Fibroblast of pulmonary artery (primary cell): ENCODE measurements around the gene ZCCHC24.

Source experiments
- DNase-seq: peaks from one replicate; pipeline ENCODE4 v3.0.0-alpha.2; 2010; ENCODE audit warnings: low read depth
- H3K4me3 ChIP-seq: replicated peaks from 2 replicates; pipeline ENCODE4 v1.5.1; 2011; ENCODE audit warnings: low read depth, mild to moderate bottlenecking, control low read depth, low read length, moderate library complexity
- TF ChIP-seq, protein P1 (sequence below): IDR thresholded peaks from 2 replicates; pipeline ENCODE4 v1.5.1; 2011; ENCODE audit warnings: mild to moderate bottlenecking, control low read depth, low read length, inconsistent platforms; ENCODE audit errors: missing control alignments

ZCCHC24 gene

DNA sequence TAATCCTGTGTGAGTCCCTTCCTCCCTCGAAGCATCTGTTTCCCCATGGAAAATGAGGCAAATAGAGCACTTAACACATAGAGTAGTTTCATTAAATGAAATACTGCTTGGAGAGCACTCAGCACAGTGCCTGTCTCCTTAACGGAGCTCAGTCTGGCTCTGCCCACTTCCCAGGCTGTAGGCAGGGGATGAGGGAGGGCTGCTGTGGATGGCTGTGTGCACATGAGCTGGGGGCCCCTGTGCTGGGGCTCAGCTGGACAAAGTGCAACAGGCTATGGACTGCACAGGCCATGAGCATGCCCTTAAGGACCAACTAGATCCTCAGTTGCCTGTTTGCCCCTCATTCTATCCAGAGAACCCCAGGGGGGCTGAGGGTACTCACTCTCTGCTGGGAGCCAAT lies 14.5 kb downstream of the ZCCHC24 start:
- no peak for DNase-seq
- TF ChIP-seq, protein P1, sequence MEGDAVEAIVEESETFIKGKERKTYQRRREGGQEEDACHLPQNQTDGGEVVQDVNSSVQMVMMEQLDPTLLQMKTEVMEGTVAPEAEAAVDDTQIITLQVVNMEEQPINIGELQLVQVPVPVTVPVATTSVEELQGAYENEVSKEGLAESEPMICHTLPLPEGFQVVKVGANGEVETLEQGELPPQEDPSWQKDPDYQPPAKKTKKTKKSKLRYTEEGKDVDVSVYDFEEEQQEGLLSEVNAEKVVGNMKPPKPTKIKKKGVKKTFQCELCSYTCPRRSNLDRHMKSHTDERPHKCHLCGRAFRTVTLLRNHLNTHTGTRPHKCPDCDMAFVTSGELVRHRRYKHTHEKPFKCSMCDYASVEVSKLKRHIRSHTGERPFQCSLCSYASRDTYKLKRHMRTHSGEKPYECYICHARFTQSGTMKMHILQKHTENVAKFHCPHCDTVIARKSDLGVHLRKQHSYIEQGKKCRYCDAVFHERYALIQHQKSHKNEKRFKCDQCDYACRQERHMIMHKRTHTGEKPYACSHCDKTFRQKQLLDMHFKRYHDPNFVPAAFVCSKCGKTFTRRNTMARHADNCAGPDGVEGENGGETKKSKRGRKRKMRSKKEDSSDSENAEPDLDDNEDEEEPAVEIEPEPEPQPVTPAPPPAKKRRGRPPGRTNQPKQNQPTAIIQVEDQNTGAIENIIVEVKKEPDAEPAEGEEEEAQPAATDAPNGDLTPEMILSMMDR: no peak
- H3K4me3 ChIP-seq: no peak overlapping the region

DNA sequence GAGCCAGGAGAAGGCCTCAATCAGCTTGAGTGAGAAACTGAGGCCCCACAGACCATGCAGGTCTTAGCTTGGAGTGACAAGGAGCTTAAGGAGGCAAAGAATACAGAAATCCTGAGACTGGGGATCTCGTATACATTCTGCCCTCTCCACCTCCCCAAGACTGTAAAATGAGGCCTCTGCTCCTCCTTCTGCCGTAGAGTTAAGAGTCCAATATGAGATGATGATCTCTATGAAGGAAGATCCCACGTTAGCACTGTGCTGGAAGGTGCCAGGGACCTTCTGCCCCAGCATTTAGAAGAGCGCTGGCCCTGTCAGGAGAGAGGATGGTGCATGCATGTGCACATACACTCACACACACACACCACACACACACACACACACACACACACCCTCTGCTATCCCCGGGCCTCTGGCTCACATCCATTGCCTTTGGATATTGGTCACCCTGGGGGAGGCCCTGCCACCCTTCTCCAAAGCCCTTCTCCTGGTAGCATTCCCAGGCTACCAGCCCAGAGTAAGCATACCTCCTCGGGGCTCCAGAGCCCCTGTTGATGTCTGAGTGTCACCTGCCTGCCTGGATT lies 15.0 kb downstream of the ZCCHC24 start:
- TF ChIP-seq, protein P1: no peak
- no peak for DNase-seq
- no peak overlapping the region for H3K4me3 ChIP-seq

DNA sequence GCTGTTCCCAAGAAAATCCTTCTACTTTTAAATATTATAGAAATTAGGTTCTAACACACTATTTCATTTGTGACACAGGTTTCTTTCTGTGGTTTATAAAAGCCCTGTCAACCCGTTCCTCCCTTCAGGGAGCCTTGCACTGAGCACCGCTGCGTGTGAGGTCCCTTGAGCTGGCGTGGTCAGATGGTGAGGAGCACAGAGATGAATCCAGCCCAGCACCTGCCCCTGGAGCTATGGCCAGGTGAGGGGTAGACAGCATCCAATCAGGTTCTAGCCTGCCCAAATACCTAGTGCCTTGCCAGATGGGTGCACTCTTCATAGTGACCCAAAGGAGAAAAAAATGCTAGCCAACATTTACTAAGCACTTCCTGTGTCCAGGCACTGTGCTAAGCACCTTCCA lies 15.7 kb downstream of the ZCCHC24 start:
- TF ChIP-seq, protein P1: no peak
- DNase-seq: no peak
- H3K4me3 ChIP-seq: no peak overlapping the region

DNA sequence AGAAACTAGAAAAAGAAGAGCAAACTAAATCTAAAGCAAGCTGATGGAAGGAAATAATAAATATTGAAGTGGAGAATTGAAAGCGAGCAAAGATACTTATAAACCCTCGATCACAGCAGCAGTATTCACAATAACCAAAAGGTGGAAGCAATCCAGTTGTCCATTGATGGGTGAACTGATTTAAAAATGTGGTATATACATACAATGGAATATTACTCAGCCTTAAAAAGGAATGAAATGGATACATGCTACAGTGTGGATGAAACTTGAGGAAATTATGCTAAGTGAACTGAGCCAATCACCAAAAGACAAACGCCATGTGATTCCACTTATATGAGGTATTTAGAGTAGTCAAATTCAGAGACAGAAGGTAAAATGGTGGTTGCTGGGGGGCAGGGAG lies 17.5 kb downstream of the ZCCHC24 start:
- TF ChIP-seq, protein P1: no peak
- DNase-seq: no peak
- no peak overlapping the region for H3K4me3 ChIP-seq

DNA sequence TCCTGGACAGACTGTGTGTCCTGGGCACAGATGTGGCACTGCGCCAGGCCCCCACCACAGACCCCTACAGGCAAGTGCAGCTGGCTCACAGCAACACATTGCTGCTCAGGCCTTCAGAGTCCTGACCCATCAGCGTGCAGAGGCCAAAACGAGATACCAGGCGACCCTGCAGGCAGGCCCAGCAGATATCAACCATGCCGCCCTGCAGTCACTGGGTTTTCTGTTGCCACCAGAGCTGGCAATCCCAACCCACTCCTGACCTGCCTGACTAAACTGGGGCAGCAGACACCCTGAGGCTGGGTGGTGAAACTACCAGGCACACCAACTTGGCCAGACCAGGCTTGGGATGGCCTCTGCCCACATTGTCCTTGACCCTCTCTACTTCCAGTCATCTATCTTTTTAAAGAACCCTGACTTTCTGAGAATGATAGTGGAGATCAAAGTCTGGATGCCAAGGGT lies 20.3 kb downstream of the ZCCHC24 start:
- DNase-seq: no peak
- H3K4me3 ChIP-seq: no peak overlapping the region
- TF ChIP-seq, protein P1: no peak

DNA sequence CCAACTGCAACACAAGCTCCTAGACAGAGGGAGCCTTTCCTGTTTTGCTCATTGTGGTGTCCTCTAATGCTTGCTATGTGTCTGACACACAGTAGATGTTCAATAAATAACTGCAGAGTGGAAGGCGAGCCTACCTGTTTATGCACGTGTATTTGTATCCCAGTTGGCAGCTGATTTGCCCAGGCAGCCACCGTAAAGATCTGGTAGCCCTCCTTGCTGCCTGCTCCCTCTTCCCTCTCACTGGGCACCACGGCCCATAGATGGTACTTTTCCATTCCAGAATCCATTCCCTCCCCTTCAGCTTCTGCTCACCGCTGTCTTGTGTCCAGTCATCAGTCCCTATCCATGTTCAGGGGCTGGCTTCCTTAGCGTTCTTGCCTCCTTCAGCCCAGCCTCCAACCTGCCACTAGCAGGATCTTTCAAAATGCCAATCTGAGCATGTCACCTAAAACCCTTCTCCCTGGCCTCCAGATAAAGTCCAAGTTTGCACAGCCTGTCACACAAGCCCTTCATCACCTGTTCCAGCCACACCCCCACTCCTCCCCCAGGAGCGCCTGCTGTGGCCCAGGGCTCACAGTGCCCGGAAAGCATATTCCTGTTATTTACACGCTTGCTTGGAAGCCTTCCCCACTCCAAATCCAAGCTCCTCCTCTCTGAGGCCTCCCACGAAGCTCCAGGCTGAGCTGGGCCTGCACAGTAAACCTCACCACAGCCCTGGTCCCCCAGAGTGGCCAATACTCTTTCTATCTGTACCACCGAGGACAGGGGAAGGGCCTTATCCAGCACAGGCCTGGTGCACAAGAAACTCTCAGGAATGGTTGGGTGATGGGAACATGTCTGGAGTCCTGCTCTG lies 21.0 kb downstream of the ZCCHC24 start:
- TF ChIP-seq, protein P1: no peak
- H3K4me3 ChIP-seq: no peak overlapping the region
- DNase-seq: no peak
